Lower leg skin (tissue), 3 donors: ENCODE measurements around the gene FUBP1.

Experiments
- POLR2A ChIP-seq, 2 donors: fragments of 450-650 bp; IDR thresholded peaks; one replicate each; pipeline ENCODE4 v1.6.1; 2016 to 2017; ENCODE audit warnings: antibody characterized with exemption in 2 of 2, mild to moderate bottlenecking in 1 of 2, moderate library complexity in 1 of 2
- TF ChIP-seq, protein P1 (sequence below), 3 donors: fragments of 450-650 bp; IDR thresholded peaks; one replicate each; pipeline ENCODE4 v1.5.1; 2016; ENCODE audit warnings: antibody characterized with exemption in 3 of 3, mild to moderate bottlenecking in 3 of 3, moderate library complexity in 2 of 3

DNA sequence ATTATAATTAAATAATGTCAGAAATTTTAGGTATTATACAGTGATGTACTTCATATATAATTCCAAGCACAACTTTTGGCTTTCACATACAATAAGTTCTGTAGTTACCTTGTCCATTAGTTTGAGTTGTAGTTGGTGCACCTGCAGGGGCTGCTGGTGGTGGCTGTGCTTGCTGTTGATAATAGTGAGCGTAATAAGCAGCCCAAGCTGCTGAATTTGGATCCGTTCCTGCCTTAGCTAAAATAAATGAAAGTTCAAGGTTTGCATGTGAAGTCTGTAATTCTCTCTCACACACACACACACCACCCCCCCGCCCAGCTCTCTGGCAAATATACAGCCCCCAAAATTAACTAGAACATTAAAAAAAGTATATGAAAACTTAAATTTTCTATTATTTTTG, 22.4 kb downstream of the FUBP1 start:
- no peak for TF ChIP-seq POLR2A (IDR thresholded peaks at IDR 0.05)
- TF ChIP-seq, protein P1, sequence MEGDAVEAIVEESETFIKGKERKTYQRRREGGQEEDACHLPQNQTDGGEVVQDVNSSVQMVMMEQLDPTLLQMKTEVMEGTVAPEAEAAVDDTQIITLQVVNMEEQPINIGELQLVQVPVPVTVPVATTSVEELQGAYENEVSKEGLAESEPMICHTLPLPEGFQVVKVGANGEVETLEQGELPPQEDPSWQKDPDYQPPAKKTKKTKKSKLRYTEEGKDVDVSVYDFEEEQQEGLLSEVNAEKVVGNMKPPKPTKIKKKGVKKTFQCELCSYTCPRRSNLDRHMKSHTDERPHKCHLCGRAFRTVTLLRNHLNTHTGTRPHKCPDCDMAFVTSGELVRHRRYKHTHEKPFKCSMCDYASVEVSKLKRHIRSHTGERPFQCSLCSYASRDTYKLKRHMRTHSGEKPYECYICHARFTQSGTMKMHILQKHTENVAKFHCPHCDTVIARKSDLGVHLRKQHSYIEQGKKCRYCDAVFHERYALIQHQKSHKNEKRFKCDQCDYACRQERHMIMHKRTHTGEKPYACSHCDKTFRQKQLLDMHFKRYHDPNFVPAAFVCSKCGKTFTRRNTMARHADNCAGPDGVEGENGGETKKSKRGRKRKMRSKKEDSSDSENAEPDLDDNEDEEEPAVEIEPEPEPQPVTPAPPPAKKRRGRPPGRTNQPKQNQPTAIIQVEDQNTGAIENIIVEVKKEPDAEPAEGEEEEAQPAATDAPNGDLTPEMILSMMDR (IDR thresholded peaks at IDR 0.05) = no peak
